Daoy (cell line): ENCODE data around the gene GZMH. TPM values are rescaled to one million over a fixed set of nuclear protein-coding genes. Genes with fewer than 3 reads are reported as not detected.
"Not testable (repeated sequence)": the region's sequence is repeated elsewhere in the genome, so short reads cannot be mapped to it uniquely, and the experiment has no call there.

Experiments
- DNase-seq: peaks from one replicate; pipeline ENCODE4 v3.0.0-alpha.2; 2015; ENCODE audit warnings: low read depth
- total RNA-seq: library from RNA; depleted of rRNA; stranded (reverse); fragments of >200 nt; shearing (Covaris generic); gene quantifications from 2 replicates; pipeline ENCODE4 v1.2.3, GENCODE V29; 2014; rRNA removed

GZMH gene
- total RNA-seq: not detected in 2 replicates

DNA sequence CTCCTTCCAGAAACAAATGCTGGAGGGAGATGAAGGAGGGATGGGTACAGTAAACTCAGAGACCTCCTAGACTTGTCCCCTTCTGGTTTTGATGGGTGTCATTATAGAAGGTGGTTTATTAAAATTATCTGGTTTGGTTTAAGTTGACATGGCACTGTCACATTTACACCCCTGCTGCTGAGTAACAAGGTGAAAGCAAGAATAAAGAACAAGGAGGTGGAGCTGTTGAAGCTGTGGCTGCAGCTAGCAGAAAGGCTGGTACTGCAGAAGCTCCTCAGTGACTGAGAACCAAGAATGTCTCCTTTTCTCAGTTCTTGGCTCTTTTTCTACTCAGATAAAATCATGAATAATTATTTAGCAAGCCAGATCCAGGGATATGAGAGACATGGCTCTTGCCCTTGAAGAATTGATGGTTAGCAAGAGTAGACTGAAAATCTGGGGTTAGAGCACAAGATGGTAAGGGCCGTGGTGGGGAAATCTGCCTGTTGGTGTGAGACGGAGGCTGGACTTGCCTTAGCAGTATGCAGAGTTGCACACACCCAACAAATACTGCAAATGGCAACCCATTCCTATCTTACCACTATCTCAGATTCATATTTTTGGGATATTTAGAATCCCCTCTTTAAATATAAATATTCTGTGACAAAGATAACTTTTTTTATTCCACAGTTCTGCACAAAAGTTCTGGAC lies at the start of gene GZMH:
GZMH (minus strand) TSS at position 31 of the 690 bp plus-strand sequence. CDS start 72 bp downstream, outside the sequence.
- no peak for DNase-seq

- not testable (repeated sequence) for DNase-seq
Measured at GRCh38 chr14:24648361-24648760, 38.9 kb upstream of the GZMH start.

- no peak for DNase-seq
Measured at GRCh38 chr14:24639905-24640304, 30.4 kb upstream of the GZMH start.

DNA sequence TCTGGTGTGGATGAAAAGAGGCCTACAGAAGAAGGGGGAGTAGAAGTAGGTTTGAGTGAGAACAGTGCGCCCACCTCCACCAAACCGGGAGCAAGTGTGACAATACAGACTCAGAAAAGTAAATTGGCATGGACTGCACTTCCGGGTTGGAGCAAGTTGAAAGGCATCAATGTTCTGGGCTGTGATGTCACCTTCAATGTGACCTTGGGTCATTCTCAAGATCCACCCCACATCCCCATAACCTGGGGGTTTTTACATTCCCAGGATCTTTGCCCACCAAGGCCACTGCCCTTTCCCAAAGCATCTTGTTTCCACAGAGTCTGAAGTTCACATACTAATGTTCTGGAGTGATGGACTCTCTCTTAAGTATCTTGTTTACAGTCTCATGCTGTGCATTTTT lies 29.8 kb upstream of the GZMH start:
- DNase-seq: no peak

DNA sequence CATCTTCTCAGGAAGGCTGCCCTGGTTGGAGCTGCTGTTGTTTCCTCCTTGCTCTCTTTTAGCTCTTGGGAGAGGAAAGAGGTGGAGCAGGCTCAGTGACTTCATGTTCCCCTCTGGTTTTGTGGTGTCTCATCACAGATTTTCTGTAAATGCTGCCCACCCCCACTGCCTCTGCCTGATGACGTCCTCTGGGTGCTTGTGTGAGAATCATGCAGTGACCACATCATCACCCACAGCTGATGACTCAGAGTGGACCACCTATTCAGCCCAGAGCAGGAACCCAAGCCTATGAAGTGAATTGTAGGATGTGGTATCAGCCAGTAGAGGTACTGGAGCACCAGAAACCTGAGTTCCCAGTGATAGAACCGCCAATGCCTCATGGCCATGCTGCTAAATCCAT lies 24.7 kb upstream of the GZMH start, which contains the start of gene GZMB:
GZMB (minus strand) TSS at position 33 of the 400 bp plus-strand sequence; CDS start at position 3, 30 bp downstream.
- DNase-seq: no peak

DNA sequence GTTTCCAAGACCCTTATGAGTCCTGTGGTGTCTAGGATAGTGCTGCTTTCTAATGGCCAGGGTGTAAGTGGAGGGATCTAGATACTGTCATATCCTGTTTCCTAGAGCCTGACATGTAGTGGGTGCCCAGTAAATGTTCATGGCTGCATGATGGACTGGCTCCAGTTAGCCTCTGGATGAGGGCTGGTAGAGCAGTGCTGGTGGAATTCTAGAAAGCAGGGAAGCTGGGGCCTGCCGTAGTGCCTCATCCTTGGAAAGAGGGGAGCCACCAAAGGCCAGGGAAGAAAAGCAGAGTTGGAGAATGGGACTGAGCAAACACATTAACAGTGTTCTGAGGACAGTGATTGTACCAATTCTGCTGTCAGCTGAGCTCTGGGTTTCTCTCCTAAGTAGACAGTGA lies 23.9 kb upstream of the GZMH start:
- DNase-seq: no peak

- no peak for DNase-seq
Measured at GRCh38 chr14:24632761-24633160, 23.3 kb upstream of the GZMH start.

DNA sequence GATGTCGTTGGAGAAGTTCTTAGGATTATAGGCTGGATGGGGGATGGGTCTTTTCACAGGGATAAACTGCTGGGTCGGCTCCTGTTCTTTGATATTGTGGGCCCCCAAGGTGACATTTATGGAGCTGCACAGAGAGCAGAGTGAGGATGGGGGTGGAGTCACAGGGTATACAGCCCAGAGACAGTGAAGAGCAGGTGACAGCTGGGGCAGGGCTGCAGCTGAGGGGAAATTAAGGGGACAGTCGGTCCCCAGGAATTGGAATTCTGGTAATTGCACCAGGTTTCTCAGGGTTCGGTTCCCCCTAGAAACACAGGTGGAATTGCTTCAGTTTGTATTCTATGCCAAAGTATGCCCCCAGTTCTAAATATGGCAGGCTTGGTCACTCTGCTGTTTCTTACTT lies 22.9 kb upstream of the GZMH start:
- DNase-seq: no peak

DNA sequence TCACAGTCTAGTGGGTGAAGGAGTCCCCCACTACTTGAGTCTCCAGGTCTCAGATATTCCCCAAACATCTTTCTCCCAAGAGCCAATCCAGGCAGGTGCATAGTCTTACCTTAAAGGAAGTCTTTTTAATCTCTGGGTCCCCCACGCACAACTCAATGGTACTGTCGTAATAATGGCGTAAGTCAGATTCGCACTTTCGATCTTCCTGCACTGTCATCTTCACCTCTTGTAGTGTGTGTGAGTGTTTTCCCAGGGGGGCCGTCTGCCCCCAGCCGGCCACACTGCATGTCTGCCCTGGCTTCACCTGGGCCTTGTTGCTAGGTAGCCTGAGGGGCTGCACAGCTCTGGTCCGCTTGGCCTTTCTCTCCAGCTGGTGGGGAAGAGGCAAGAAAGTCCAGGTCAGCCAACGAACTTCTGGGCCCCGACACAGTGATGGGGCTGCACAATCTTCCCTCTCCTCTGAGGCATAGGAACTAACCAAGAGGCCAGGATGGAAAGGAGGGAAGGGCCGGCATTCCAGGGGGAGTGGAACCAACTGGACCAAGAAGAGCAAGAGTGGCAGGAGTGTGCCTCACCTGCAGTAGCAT lies 22.4 kb upstream of the GZMH start:
- DNase-seq: no peak

DNA sequence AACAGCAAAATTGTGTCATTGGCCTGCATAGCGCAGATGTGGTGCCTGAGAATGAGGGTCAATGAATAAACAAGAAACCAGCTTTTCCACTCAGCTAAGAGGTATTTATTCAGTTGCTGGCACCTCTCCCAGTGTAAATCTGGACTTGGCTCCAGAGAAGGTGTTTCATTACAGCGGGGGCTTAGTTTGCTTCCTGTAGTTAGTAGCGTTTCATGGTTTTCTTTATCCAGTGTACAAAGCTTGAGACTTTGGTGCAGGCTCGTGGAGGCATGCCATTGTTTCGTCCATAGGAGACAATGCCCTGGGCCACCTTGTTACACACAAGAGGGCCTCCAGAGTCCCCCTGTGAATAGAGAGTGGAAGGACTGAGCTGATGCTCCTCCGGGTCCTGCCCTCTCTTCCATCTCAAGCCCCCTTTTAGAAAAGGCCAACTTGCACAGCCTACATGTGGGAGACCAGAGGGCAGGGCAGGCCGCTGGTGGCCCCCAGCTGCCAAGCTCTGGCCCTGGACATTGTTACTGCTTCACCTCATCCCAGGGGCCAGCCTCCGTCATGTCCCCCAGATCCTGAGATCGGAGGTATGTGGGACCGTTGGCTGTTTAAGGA lies 21.5 kb upstream of the GZMH start:
- DNase-seq: no peak

GRCh38 chr14:24630087-24630871 lies 20.8 kb upstream of the GZMH start:
- no peak for DNase-seq

DNA sequence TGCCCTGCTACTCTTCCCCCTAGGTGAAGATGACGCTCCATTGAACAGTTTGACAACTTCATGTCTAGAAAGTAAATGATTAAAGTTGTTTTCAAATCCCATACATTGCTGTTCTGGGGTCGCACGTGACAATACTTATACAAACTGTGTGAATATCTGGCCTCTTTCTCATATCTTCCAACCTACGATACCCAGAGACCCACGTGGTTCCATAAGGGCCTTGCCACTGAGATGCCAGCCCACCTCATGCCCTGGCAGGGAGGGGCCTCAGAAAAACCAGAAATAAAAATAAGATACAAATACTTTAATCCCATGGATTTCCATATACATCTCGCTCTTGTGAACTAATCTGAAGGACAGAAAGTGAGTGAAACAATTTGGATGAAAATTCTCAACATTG lies 20.0 kb upstream of the GZMH start:
- DNase-seq: no peak

GRCh38 chr14:24613747-24614146 lies 4.3 kb upstream of the GZMH start:
- no peak for DNase-seq

DNA sequence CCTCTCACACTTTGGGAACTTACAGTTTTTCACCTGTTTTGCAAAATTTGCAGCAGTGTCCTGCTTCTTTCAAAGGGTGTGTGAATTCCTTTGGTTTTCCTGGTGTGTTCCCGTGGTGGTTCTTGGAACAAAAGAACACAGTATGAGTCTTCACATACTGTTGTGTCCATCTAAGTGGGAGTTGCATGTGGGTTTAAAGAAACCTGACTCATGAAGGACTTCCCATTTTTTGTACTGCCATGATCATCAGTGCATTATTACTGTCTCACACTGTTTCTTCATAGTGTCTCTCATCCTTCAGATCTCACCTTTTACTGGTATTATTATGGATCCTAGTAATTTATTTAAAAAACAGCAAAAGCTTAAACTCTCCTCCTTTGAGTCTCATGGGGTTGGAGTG lies 3.8 kb upstream of the GZMH start:
- no peak for DNase-seq

DNA sequence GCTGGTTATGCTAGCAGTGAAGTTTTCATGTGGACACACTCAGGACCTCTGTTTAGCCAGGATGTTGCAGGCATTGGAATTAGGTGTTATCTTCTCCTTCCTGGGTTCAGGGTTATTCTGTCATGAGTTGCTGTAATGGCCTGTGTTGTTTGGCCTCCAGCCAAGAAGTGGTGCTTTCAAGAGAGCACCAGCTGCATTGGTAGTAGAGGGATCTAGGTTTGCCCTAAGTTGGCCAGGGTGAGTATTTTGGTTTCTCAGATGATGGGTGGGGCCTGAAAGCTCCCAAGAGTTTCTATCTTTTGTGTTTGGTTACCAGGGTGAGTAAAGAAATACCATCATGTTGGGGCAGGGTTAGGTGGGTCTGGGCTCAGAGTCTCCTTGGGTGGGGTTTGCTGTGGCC lies 2.7 kb upstream of the GZMH start:
- DNase-seq: no peak

DNA sequence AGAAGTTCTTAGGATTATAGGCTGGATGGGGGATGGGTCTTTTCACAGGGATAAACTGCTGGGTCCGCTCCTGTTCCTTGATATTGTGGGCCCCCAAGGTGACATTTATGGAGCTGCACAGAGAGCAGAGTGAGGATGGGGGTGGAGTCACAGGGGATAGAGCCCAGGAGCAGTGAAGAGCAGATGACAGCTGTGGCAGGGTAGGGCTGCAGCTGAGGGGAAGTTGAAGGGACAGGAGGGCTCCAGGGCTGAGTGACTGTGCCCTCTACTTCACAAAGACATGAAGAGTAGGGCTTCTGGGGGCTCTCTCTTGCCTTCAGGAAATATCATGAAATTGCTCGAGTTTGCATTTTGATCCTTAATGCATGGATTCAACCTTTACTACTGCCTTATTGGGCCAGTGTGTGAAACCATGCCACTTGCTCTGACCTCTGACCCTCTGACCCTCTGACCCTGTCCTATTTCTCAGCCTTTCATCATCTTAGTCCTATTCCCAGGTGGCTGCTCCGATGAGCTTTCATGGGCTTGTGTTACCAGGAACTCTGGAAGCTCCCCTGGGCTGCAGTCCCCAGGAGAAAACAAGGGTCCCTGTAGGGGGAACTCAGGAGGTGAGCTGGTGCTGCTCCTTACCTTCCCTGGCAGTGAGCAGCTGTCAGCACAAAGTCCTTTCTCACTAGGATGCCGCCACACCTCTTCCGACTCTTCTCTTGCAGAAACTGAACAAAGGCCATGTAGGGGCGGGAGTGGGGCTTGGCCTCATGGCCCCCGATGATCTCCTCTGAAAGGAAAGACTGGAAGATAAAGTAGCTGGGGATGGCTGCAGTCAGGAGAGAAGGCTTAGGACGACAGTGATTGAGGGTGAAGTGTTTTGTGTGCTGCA lies 1.6 kb downstream of the GZMH start:
- DNase-seq: no peak

DNA sequence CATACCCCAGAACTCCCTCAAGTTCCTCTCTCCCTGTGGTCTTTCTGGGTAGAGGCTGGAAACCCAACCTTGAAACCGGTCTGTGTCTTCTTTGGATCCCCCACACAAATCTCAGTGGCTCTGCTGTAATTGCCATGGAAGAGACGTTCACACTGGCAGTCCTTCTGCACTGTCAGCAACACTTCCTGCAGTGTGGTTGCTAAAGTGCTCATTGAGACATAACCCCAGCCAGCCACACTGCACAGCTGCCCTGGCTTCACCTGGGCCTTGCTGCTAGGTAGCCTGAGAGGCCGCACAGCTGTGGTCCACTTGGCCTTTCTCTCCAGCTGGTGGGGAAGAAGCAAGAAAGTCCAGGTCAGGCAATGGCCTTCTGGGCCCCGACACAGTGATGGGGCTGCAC lies 2.4 kb downstream of the GZMH start:
- no peak for DNase-seq

GRCh38 chr14:24606297-24606696 lies 3.2 kb downstream of the GZMH start:
- no peak for DNase-seq

- DNase-seq: no peak
Measured at GRCh38 chr14:24605435-24606190, 3.9 kb downstream of the GZMH start.

DNA sequence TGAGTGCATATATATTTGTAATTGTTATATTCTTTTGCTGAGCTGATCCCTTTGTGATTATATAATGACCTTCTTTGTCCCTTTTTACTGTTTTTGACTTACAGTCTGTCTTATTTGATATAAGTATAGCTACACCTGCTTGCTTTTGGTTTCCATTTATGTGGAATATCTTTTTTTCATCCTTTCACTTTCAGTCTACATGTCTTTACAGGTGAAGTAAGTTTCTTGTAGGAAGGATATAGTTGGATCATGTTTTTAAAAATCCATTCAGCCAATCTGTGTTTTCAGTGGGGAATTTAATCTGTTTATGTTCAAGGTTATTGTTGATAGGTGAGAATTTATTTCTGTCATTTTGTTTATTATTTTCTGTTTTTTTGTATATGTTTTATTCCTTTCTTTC lies 12.1 kb downstream of the GZMH start:
- DNase-seq: no peak
